Measurements from ENCODE around the gene UBE2G1.

The UBE2G1 gene

DNA sequence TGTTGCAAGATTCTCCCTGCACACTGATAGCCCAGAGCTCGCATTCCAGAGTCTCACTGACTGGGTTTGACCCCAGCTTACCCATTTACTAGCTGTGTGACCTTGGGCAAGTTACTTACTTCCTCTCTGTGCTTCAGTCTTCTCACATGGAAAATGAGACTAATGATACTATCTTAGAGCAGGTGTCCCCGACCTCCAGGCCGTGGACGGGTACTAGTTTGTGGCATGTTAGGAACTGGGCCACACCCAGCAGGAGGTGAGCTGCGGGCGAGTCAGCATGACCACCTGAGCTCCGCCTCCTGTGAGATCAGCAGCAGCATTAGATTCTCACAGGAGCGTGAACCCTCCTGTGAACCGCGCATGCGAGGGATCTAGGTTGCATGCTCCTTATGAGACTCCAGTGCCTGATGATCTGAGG is 118.5 kb downstream of the UBE2G1 start:
- no peak overlapping the region for H4K91ac ChIP-seq (ENCODE audit: low read depth, low read length, poor library complexity)
- WGBS, 2 donors (ENCODE audit: extremely low coverage in 2 of 2, insufficient read length in 2 of 2, insufficient replicate concordance in 1 of 2), result no CpG with 5 or more reads among the region's 11 CpGs
- peaks cover 5 to 25% of the 10 kb centered on the region in 2 donors for H3K36me3 ChIP-seq (replicated peaks in 1 of 2; ENCODE audit: control insufficient read depth in 2 of 2, insufficient read depth in 2 of 2, low read length in 2 of 2)
- H4K8ac ChIP-seq (ENCODE audit: low read depth, low read length), result no peak overlapping the region
- no peak overlapping the region for H3K23ac ChIP-seq (ENCODE audit: low read depth, low read length, poor library complexity)
- no peak overlapping the region for H2AFZ ChIP-seq (ENCODE audit: low read length)
- H2BK12ac ChIP-seq (ENCODE audit: low read length), result no peak overlapping the region
- H2BK15ac ChIP-seq (ENCODE audit: low read length), result no peak overlapping the region
- H2BK120ac ChIP-seq (ENCODE audit: low read depth, low read length), result no peak overlapping the region
- H3K9ac ChIP-seq (ENCODE audit: low read depth, low read length, poor library complexity), result no peak overlapping the region
- H3K4me1 ChIP-seq (ENCODE audit: control insufficient read depth in 2 of 2, insufficient read depth in 1 of 2, low read depth in 1 of 2, low read length in 2 of 2), result no peaks in the 10 kb centered on the region
- H3K4ac ChIP-seq (ENCODE audit: low read length), result no peak overlapping the region
- H3K4me2 ChIP-seq (ENCODE audit: insufficient read depth, low read length, poor library complexity, severe bottlenecking), result no peak overlapping the region
- no peaks in the 10 kb centered on the region for H3K27me3 ChIP-seq (ENCODE audit: control insufficient read depth in 3 of 3, insufficient read depth in 3 of 3, low read depth in 1 of 3, low read length in 3 of 3)
- DNase-seq (ENCODE audit: low spot score), result no peak
- H2AK5ac ChIP-seq (ENCODE audit: low read depth, low read length), result no peak overlapping the region
- H3K18ac ChIP-seq (ENCODE audit: low read length), result no peak overlapping the region
- no peaks in the 10 kb centered on the region for H3K9me3 ChIP-seq (replicated peaks in 1 of 2; ENCODE audit: control insufficient read depth in 2 of 2, insufficient read depth in 1 of 2, low read depth in 1 of 2, low read length in 2 of 2)
- no peak overlapping the region for H3K27ac ChIP-seq (replicated peaks; ENCODE audit: low read length)
- H3K14ac ChIP-seq (ENCODE audit: low read length), result no peak overlapping the region
- no peak overlapping the region for H3K4me3 ChIP-seq (ENCODE audit: low read length in 2 of 2)
- no peak overlapping the region for H2BK5ac ChIP-seq (ENCODE audit: low read length)
- H3K79me1 ChIP-seq (ENCODE audit: low read depth, low read length), result peaks cover 12% of the 10 kb centered on the region

DNA sequence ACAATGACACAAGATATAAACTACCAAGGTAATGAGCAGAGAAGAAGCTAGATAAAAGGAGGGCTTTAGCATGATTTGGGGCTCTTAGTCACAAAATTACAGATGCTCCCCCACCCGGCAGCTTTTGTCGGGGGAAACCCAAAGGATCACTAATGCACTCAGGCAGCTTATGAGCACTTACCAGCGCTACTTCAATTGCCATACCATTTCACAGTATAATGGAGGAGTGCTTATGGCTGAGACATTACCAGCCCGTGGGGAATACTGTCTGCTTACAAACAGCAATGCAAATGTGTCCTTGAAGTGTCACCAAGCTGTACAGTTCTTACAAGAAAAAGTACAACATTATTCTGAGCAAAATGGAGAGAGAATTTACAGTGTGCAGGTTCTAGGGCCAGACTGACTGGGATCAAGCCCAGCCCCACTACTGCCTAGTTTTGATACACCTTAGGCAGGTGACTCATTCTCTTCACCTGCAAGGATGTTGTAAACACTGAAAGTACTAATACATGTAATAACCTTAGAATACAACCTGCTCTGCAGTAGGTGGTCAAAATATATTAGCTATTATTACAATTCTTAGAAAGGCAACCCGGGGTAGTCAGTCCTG is 119.0 kb downstream of the UBE2G1 start:
- Histone ChIP-seq H3K4ac (ENCODE audit: low read length) (no peak overlapping the region), H3K4me2 (ENCODE audit: insufficient read depth, low read length, poor library complexity, severe bottlenecking) (no peak overlapping the region), H2BK12ac (ENCODE audit: low read length) (no peak overlapping the region), H2BK15ac (ENCODE audit: low read length) (no peak overlapping the region), H2BK5ac (ENCODE audit: low read length) (no peak overlapping the region), H4K91ac (ENCODE audit: low read depth, low read length, poor library complexity) (no peak overlapping the region), H3K4me3 (ENCODE audit: low read length in 2 of 2) (no peak overlapping the region), H3K14ac (ENCODE audit: low read length) (no peak overlapping the region), H2AFZ (ENCODE audit: low read length) (no peak overlapping the region), H3K9me3 (replicated peaks in 1 of 2; ENCODE audit: control insufficient read depth in 2 of 2, insufficient read depth in 1 of 2, low read depth in 1 of 2, low read length in 2 of 2) (no peaks in the 10 kb centered on the region), H3K79me1 (ENCODE audit: low read depth, low read length) (peaks cover 12% of the 10 kb centered on the region), H2BK120ac (ENCODE audit: low read depth, low read length) (no peak overlapping the region), H4K8ac (ENCODE audit: low read depth, low read length) (no peak overlapping the region), H3K18ac (ENCODE audit: low read length) (no peak overlapping the region), H2AK5ac (ENCODE audit: low read depth, low read length) (no peak overlapping the region), H3K36me3 (replicated peaks in 1 of 2; ENCODE audit: control insufficient read depth in 2 of 2, insufficient read depth in 2 of 2, low read length in 2 of 2) (peaks cover 5 to 25% of the 10 kb centered on the region in 2 donors), H3K9ac (ENCODE audit: low read depth, low read length, poor library complexity) (peak overlapping the region; percentile 30), H3K4me1 (ENCODE audit: control insufficient read depth in 2 of 2, insufficient read depth in 1 of 2, low read depth in 1 of 2, low read length in 2 of 2) (no peaks in the 10 kb centered on the region), H3K27ac (replicated peaks; ENCODE audit: low read length) (no peak overlapping the region), H3K27me3 (ENCODE audit: control insufficient read depth in 3 of 3, insufficient read depth in 3 of 3, low read depth in 1 of 3, low read length in 3 of 3) (no peaks in the 10 kb centered on the region), H3K23ac (ENCODE audit: low read depth, low read length, poor library complexity) (no peak overlapping the region)
- no CpG with 5 or more reads among the region's 5 CpGs for WGBS, 2 donors (ENCODE audit: extremely low coverage in 2 of 2, insufficient read length in 2 of 2, insufficient replicate concordance in 1 of 2)
- DNase-seq (ENCODE audit: low spot score), result no peak

DNA sequence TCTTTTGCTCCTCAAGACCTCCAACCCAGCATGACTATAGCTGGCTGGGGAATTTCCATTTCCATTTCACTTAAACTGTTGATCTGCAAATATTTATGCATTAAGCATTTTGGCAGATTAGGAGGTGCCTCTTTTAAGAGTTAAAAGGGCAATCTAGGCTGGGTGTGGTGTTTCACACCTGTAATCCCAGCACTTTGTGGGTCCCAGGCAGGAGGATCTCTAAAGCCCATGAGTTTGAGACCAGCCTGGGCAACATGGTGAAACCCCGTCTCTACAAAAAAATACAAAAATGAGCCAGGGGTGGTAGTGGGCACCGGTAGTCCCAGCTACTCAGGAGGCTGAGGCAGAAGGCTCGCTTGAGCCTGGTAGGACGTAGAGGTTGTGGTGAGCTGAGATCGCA is 119.8 kb downstream of the UBE2G1 start:
- H3K27me3 ChIP-seq (ENCODE audit: control insufficient read depth in 3 of 3, insufficient read depth in 3 of 3, low read depth in 1 of 3, low read length in 3 of 3), result no peaks in the 10 kb centered on the region
- H3K36me3 ChIP-seq (replicated peaks in 1 of 2; ENCODE audit: control insufficient read depth in 2 of 2, insufficient read depth in 2 of 2, low read length in 2 of 2), result peaks cover 9 to 33% of the 10 kb centered on the region in 2 donors
- H3K4ac ChIP-seq (ENCODE audit: low read length), result no peak overlapping the region
- no peak overlapping the region for H3K9ac ChIP-seq (ENCODE audit: low read depth, low read length, poor library complexity)
- H3K18ac ChIP-seq (ENCODE audit: low read length), result no peak overlapping the region
- H2BK120ac ChIP-seq (ENCODE audit: low read depth, low read length), result no peak overlapping the region
- no peak overlapping the region for H2AFZ ChIP-seq (ENCODE audit: low read length)
- H2BK12ac ChIP-seq (ENCODE audit: low read length), result no peak overlapping the region
- H4K91ac ChIP-seq (ENCODE audit: low read depth, low read length, poor library complexity), result no peak overlapping the region
- peaks cover 15% of the 10 kb centered on the region for H3K79me1 ChIP-seq (ENCODE audit: low read depth, low read length)
- no peak overlapping the region for H4K8ac ChIP-seq (ENCODE audit: low read depth, low read length)
- H3K23ac ChIP-seq (ENCODE audit: low read depth, low read length, poor library complexity), result no peak overlapping the region
- H3K9me3 ChIP-seq (replicated peaks in 1 of 2; ENCODE audit: control insufficient read depth in 2 of 2, insufficient read depth in 1 of 2, low read depth in 1 of 2, low read length in 2 of 2), result no peaks in the 10 kb centered on the region
- H3K4me1 ChIP-seq (ENCODE audit: control insufficient read depth in 2 of 2, insufficient read depth in 1 of 2, low read depth in 1 of 2, low read length in 2 of 2), result no peaks in the 10 kb centered on the region
- WGBS, 2 donors (ENCODE audit: extremely low coverage in 2 of 2, insufficient read length in 2 of 2, insufficient replicate concordance in 1 of 2), result no CpG with 5 or more reads among the region's 5 CpGs
- no peak for DNase-seq (ENCODE audit: low spot score)
- no peak overlapping the region for H3K4me3 ChIP-seq (ENCODE audit: low read length in 2 of 2)
- H3K4me2 ChIP-seq (ENCODE audit: insufficient read depth, low read length, poor library complexity, severe bottlenecking), result no peak overlapping the region
- no peak overlapping the region for H2AK5ac ChIP-seq (ENCODE audit: low read depth, low read length)
- no peak overlapping the region for H2BK5ac ChIP-seq (ENCODE audit: low read length)
- no peak overlapping the region for H3K14ac ChIP-seq (ENCODE audit: low read length)
- no peak overlapping the region for H3K27ac ChIP-seq (replicated peaks; ENCODE audit: low read length)
- no peak overlapping the region for H2BK15ac ChIP-seq (ENCODE audit: low read length)

DNA sequence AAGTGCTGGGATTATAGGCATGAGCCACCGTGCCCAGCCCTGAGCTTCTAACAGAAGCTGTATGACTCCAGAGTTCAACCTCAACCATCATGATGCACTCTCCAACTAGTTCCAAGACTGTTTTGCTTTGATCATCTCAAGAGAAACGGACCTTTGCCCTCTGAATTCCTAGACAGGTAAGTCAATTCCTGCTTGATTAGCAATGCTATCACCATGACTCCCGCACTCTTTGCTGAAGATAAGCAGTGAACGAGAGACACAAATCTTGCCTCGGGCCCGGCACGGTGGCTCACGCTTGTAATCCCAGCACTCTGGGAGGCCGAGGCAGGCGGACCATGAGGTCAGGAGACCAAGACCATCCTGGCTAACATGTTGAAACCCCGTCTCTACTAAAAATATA is 124.9 kb downstream of the UBE2G1 start:
- H3K4me3 ChIP-seq (ENCODE audit: low read length in 2 of 2), result no peak overlapping the region
- H4K91ac ChIP-seq (ENCODE audit: low read depth, low read length, poor library complexity), result no peak overlapping the region
- H3K4me1 ChIP-seq (ENCODE audit: control insufficient read depth in 2 of 2, insufficient read depth in 1 of 2, low read depth in 1 of 2, low read length in 2 of 2), result no peaks in the 10 kb centered on the region
- H3K27me3 ChIP-seq (ENCODE audit: control insufficient read depth in 3 of 3, insufficient read depth in 3 of 3, low read depth in 1 of 3, low read length in 3 of 3), result no peaks in the 10 kb centered on the region
- peaks cover 10 to 50% of the 10 kb centered on the region in 2 donors for H3K36me3 ChIP-seq (replicated peaks in 1 of 2; ENCODE audit: control insufficient read depth in 2 of 2, insufficient read depth in 2 of 2, low read length in 2 of 2)
- no peak overlapping the region for H2BK5ac ChIP-seq (ENCODE audit: low read length)
- H3K18ac ChIP-seq (ENCODE audit: low read length), result no peak overlapping the region
- no peak overlapping the region for H3K23ac ChIP-seq (ENCODE audit: low read depth, low read length, poor library complexity)
- peaks cover 11% of the 10 kb centered on the region for H3K79me1 ChIP-seq (ENCODE audit: low read depth, low read length)
- H2BK120ac ChIP-seq (ENCODE audit: low read depth, low read length), result no peak overlapping the region
- H3K14ac ChIP-seq (ENCODE audit: low read length), result no peak overlapping the region
- H3K4me2 ChIP-seq (ENCODE audit: insufficient read depth, low read length, poor library complexity, severe bottlenecking), result no peak overlapping the region
- no peak overlapping the region for H2BK15ac ChIP-seq (ENCODE audit: low read length)
- H2AK5ac ChIP-seq (ENCODE audit: low read depth, low read length), result no peak overlapping the region
- no peak overlapping the region for H3K27ac ChIP-seq (replicated peaks; ENCODE audit: low read length)
- H3K4ac ChIP-seq (ENCODE audit: low read length), result no peak overlapping the region
- no peak overlapping the region for H2AFZ ChIP-seq (ENCODE audit: low read length)
- H3K9ac ChIP-seq (ENCODE audit: low read depth, low read length, poor library complexity), result no peak overlapping the region
- H4K8ac ChIP-seq (ENCODE audit: low read depth, low read length), result no peak overlapping the region
- no CpG with 5 or more reads among the region's 11 CpGs for WGBS, 2 donors (ENCODE audit: extremely low coverage in 2 of 2, insufficient read length in 2 of 2, insufficient replicate concordance in 1 of 2)
- no peak for DNase-seq (ENCODE audit: low spot score)
- no peak overlapping the region for H2BK12ac ChIP-seq (ENCODE audit: low read length)
- H3K9me3 ChIP-seq (replicated peaks in 1 of 2; ENCODE audit: control insufficient read depth in 2 of 2, insufficient read depth in 1 of 2, low read depth in 1 of 2, low read length in 2 of 2), result no peaks in the 10 kb centered on the region

Data from neuronal stem cell (in vitro differentiated cells).